OCI-LY1 (cell line): Measurements from ENCODE around the gene PCSK5.

ENCODE experiments used
- CTCF ChIP-seq: fragments of 200-600 bp; sonication (generic), shearing (Covaris generic); IDR thresholded peaks from 2 replicates; pipeline ENCODE4 v1.5.1; 2017; ENCODE audit warnings: mild to moderate bottlenecking, antibody characterized with exemption, low read length, moderate library complexity, mixed read lengths
- EZH2 ChIP-seq: fragments of 200-600 bp; sonication (generic), shearing (Covaris generic); IDR thresholded peaks from 2 replicates; pipeline ENCODE4 v1.8.0; 2017; ENCODE audit warnings: borderline replicate concordance, mixed run types, mild to moderate bottlenecking, antibody characterized with exemption, low read length, moderate library complexity, mixed read lengths

DNA sequence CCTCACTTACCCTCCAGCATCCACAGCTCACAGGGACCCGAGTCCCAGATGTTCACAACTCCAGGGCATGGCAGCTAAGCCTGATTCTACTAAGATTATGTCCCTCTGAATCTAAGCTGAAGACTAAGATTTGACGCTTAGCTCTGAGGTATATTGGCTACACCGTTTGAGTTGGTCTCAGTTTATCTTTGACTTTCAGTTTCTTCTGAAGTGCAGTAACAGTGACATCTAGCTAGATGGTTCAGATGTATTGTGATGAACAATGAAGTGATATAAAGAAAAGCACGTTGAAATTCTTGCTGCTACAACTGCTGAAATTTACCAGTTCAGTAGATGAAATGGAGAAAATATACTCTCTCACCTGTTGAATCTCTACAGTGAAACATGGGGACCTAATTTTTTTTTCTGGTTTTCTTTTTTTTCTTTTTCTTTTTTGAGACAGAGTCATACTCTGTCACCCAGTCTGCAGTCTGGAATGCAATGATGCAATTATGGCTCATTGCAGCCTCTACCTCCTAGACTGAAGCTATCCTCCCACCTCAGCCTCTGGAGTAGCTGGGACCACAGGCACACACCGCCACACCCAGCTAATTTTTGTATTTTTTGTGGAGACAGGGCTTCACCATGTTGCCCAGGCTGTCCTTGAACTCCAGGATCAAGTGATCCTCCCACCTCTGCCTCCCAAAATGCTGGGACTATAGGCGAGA lies 488.0 kb downstream of the PCSK5 start:
- TF ChIP-seq CTCF (peak; percentile 20; the same call in 1 of the 2 replicates), EZH2 (no peak)
